ENCODE data around the gene AEN.
"Not testable (repeated sequence)": the region's sequence is repeated elsewhere in the genome, so short reads cannot be mapped to it uniquely, and the experiment has no call there.

The AEN gene

DNA sequence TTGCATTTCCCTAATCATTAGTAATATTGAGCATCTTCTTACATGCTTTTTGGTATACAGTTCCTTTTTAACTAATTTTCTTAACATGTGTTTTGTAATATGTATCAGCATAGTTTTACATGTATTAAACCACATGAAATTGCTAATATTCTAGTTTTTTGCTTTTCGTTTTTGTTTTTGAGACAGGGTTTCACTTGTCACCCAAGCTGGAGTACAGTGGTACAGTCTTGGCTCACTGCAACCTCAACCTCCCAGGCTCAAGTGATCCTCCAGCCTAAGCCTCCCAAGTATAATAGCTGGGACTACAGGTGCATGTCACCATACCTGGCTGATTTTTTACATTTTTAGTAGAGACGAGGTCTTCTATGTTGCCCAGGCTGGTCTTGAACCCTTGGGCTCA lies 13.3 kb downstream of the AEN start:
- no peak for DNase-seq

DNA sequence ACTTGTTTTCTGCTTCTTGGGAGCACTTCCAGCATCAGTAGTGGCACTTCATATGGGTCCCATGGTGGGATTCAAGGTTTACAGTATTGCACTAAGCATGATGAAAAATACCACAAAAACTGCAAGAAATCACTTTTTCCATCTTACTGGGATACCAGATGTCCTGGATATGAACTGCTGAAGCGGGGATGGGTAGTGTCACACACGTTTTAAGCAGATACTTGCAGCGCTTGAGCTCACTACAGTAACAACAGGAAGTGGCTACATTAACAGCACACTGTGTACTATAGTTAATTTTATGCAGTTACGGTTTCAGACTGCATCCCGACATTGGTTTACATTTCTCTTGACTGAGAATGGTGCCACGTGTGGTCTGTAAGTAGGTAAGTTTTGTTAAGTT lies 14.2 kb downstream of the AEN start:
- DNase-seq, result no peak

- no peak for DNase-seq
Observed at GRCh38 chr15:88636050-88636449, 14.9 kb downstream of the AEN start.

DNA sequence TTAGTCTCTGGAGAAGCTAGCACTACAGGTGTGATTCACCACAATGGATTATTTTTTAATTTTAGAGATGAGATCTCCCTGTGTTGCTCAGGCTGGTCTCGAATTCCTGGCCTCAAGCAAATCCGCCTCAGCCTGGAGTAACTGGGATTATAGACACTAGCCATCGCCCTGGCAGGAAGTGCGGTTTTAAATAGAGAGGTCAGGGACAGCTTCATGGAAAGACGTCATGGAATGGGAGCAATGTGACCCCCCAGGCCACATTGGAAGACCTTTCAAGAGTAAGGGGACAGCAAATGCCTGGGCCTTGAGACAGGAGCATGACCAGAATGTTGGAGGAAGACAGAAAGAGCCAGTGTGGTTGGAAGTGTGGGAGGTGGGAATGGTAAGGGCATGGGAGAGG lies 15.5 kb downstream of the AEN start:
- no peak for DNase-seq

- DNase-seq, result no peak
Observed at GRCh38 chr15:88637436-88637835, 16.3 kb downstream of the AEN start.

DNA sequence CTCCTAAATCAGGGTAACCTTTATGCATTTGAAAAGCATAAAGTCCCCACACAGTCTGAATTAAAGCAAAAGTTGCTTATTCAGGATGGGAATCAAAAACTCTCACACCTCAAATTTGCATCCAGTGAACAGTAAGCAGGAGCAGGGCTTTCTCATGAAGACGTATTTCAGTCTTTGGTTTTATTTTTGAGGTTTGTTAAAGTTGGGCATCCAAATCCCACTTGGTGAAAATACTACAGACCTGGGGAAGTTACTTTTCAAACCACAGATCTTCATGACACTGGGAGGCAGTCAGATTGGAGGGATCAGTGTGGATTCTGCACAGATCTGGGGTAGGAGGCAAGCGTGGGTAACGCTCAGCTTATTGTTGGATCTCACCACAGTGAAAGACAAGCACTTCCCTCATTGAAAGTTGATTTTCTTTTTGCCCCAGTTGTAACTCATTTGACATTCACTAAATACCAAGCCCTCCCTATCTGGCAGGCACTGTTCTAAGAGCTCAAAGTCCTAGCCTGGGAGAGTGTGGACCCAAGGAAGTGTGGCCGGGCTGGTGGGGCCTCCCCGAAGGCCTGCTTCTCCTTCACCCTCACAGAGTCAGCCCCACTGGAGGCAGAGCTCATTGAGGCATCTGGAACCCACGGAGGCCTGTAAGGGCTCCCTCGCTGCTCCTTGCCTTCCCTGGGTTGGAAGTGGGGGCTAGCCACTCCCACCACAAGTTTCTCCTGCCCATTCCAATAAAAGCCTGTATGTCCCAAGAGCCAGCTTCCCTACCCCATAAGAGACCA lies 16.9 kb downstream of the AEN start:
- no peak for DNase-seq

GRCh38 chr15:88638626-88639372 lies 17.7 kb downstream of the AEN start, which contains the start of gene ISG20:
TSS of gene ISG20 (plus strand) at chr15:88639016. CDS start at chr15:88639367, 351 bp downstream.
- DNase-seq, result peak; percentile 82

DNA sequence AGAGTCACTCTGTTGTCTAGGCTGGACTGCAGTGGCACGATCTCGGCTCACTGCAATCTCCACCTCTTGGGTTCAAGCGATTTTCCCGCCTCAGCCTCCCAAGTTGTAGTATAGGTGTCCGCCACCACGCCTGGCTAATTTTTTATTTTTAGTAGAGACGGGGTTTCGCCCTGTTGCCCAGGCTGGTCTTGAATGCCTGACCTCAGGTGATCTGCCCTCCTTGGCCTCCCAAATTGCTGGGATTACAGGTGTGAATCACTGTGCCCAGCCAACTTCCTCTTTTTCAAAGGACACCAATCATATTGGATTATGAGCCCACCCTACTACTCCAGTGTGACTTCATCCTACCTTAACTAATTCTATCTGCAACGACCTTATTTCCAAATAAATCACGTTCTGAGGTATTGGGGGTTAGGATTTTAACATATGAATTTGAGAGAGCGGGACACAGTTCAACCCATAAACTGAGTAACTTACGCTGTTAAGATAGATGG lies 20.9 kb downstream of the AEN start:
- no peak for DNase-seq

DNA sequence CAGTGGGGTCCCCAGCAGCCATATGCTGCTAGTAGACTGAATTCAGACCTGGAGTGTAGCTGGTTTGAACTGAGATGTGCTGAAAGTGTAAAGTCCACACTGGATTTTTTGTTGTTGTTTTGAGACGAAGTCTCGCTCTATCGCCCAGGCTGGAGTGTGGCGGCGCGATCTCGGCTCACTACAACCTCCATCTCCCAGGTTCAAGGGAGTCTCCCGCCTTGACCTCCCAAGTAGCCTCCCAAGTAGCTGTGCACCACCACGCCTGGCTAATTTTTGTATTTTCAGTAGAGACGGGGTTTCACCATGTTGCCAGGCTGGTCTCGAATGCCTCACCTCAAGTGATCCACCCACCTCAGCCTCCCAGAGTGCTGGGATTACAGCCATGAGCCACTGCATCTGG lies 21.4 kb downstream of the AEN start:
- not testable (repeated sequence) for DNase-seq

DNA sequence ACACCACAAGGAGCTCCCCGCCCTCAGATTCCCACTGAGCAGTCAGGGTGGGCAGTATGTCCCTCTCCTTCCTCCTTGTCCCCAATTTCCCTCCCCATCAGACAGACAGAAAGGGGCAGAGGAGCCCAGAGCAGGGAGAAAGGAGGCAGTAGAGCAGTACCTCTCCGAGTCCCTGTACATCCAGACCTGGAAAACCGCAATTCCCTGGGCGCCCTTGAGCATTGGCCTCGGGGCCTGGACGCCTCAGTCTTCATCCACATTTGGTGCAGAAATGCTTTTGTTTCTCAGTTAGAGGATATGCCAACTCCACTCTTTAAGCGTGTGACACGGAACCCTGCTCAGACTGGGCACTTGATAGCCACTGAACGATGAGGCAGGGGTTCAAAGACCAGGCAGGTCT lies 23.6 kb downstream of the AEN start:
- no peak for DNase-seq

DNA sequence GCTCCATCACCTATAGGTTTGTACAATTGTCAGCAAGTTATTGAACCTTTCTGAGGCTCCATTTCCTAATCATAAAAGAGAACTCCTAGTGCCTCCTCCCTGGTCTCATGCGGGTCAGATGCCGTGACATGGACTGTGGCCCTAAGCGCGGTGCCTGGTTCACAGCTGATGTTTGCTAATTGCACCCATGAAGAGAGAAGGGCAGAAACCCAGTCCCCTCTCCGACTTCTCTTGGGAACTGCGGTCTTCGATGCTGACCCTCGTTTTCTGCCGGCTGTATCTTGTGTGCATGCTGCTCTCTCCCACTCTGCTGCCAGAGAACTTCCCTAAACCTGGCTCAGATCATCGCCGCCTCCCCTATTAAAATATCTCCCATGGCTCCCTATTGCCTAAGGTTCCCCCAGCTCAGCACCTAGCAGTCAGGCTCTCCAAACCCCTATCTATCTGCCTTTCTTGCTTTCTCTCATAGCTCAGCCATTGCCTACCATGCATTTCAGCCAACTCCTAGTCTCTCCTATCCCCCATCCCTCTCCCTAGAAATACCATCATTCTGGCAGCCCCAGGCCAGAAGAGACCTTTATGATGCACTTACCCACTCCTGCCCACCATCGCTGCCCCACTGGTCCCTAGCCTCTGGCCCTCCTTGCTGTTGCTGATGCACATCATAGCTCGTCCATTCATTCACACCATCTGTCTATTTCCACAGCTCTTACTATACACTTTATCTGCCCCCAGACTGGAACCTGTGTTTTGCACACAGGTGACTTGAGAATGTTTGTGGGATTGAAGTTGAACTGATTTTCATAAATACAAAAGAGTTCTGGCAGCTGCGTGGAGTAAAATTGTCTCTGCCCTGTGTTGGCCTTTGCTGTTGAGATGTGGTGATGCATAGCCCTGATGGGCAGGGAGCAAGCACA lies 24.3 kb downstream of the AEN start:
- no peak for DNase-seq

GRCh38 chr15:88646088-88646405 lies 24.9 kb downstream of the AEN start:
- DNase-seq, result no peak

DNA sequence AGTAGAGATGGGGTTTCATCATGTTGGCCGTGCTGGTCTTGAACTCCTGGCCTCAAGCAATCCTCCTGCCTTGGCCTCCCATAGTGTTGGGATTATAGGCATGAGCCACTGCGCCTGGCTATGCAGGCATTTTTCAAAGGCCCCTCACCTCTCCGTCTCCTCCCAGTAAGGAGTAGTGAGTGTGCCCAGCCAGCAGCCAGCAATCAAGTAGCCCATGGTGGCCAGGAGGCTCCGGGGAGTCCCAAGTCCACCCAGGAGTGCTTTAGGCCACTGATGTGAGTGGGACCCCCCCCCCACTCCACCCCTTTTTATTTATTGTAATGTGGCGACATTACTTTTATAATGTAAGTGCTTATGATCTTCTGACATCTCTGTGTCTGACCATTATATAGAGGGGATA lies 25.8 kb downstream of the AEN start:
- DNase-seq, result no peak

- no peak for DNase-seq
Observed at GRCh38 chr15:88647351-88648105, 26.4 kb downstream of the AEN start.

DNA sequence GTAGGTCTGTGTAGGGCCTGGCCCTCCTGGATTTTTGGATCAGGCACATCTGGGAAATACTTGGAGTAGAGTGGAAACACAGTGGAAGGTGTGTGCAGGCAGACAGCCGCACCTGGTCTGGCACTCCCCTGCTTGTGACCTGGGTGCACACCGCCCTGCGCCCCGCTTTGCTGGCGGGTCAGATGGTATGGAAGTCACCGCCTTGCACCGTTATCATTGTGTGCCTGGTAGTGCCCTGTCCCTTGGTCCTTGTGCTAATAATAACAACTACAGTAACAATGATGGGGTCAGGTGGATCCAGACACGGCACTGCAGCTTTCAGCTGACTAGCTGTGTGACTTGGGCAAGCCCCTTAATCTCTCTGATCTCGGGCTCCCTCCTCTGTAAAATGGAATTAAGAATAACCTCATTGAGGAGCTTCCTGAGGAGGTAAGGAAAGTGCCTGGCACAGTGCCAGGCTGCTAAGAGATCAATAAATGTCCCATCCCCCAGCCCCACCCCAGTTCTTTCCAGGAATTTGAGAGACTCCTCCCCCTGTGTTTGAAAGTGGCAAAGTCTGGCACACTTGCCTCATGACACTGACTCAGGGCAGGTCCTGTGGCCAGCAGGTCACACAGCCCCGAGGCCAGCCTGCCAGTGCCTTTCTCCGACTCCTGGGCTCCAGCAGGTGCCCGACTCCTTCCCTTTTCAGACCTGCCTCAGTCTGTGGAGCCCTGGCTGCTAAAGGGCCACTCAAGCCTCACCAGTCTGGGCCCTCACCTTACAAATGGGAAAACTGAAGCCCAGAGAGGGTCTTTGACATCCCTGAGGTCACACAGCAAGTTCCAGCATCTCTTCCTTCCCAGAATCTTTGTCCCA lies 27.4 kb downstream of the AEN start:
- no peak for DNase-seq

- DNase-seq, result no peak
Observed at GRCh38 chr15:88649286-88649733, 28.2 kb downstream of the AEN start.

GRCh38 chr15:88649753-88650551 lies 28.8 kb downstream of the AEN start:
- no peak for DNase-seq

DNA sequence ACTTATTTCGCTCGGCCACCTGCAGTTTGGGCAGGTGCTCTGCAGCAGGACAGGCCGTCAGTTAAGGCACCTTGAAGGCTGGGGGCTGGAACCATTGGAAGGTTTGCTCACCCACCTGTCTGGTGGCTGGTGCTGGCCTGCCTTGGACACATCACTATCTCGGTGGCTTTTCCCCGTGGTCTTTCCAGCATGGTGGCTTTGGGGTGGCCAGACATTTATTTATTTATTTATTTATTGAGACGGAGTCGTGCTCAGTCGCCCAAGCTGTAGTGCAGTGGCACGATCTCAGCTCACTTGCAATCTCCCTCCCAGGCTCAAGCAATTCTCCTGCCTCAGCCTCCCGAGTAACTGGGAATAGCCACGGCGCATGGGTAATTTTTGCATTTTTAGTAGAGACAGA lies 29.4 kb downstream of the AEN start:
- DNase-seq, result no peak

GRCh38 chr15:88651136-88651732 lies 30.1 kb downstream of the AEN start:
- no peak for DNase-seq

DNA sequence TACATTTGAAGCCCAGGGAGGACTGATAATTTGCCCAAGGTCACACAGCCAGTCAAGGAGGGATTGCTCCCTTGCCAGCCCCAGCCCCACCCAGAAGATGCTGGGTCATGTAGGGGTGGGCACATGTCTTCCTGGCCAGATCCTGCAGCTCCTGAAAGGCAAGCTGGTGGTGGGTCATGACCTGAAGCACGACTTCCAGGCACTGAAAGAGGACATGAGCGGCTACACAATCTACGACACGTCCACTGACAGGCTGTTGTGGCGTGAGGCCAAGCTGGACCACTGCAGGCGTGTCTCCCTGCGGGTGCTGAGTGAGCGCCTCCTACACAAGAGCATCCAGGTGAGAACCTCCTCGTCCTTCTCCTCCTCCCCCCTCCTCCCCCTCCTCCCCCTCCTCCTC lies 30.8 kb downstream of the AEN start:
- no peak for DNase-seq
